Posterior cingulate gyrus (tissue), 11 donors: ENCODE results near the gene LMO7.
"Not testable (repeated sequence)": the region's sequence is repeated elsewhere in the genome, so short reads cannot be mapped to it uniquely, and the experiment has no call there.

ENCODE experiments used
- DNase-seq, 10 donors: peaks; one replicate each; pipeline versions ENCODE4 v3.0.0 to v3.0.0-alpha.2; 2020 to 2021; ENCODE audit warnings: mixed read lengths in 3 of 10
- intact Hi-C: fragments of 100-400 bp; cut with DNase I; formaldehyde crosslinking; loops from one replicate; pipeline ENCODE4 v1.15.1; 2023

Gene LMO7

DNA sequence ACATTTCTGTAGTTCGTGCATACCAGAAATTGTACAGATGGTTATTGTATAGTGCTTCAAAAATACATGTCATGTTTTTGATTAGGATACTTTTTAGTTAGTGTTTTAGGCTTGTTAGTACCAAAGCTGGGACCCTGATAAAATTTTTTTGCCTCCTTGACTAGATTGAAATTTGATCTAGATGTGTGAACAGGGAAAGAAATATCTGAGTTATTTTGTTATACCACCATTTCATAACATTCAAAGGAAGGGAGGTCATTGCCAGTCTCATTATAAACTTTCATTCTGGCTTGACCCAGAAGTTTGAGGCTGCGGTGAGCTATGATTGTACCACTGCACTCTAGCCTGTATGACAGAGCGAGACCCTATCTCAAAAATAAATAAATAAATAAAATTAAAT lies 9.0 kb downstream of the LMO7 start:
- no peak for DNase-seq
- intact Hi-C loops, result no loop called here

DNA sequence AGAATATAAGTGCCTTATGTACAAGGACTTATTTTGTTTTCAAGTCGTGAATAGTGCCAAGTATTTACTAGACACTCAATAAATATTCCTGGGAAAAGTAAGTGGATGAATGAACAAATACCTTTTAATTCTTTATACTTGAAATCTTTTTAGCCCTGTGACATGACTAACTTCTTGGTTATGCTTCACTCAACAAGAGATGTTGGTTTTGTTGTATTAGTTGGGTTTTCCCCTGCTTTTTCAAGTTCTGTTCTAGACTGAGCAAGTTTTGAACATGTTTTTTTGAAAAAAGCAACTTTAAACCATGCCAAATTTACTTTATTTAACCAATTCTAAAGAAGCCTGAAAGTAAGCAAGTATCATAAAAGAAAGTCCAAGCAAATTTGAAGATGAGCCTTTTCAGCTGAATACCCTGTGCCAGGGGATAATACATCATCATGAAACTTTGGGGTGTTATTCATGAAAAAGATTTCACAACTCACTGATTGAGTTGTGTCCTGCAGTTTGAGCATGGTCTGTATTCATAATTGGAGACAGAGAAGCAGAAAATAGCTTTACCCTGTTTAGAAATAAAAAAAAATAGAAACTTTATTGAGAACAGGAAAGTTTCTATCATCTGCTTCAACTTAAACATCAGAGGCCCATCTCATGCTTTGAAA lies 11.1 kb downstream of the LMO7 start:
- intact Hi-C loops, result no loop called here
- no peak for DNase-seq

DNA sequence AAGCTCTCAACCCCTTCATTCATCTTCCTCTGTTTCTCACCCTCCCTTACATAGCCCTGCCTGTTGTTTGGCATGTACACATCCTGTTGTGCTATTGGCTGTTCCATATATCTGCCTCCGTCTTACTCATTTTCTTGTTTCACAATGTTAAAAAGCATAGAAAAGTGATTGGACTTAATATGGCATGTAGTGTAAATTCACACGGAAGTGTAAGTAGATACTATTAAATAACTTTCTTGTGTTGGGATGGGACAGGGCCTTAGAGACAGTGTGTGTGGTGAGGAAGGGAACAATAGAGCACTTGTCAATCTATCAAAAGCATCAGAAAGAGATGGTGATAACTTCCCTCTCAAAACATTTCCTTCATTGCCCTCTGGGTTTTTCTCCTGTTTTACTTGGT lies 12.3 kb downstream of the LMO7 start:
- DNase-seq, result no peak
- intact Hi-C loops, result no loop called here

DNA sequence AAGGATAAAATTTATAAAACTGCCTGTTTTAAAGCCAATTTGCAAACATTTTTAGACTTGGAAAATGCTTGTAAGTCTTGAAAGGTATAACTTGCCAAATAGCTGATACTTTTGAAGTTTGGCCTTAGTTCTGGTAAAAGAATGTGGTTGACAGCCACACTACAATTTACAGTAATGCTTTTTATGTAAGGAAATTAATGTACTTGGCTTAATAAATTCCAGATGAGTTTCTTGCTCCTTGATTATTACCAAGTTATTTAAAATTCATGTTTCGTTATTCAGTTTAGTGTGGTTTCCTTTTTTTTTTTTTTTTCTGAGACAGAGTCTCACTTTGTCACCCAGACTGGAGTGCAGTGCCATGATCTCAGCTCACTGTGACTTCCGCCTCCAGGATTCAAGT lies 14.9 kb downstream of the LMO7 start:
- DNase-seq, result no peak
- intact Hi-C loops, result no loop called here

DNA sequence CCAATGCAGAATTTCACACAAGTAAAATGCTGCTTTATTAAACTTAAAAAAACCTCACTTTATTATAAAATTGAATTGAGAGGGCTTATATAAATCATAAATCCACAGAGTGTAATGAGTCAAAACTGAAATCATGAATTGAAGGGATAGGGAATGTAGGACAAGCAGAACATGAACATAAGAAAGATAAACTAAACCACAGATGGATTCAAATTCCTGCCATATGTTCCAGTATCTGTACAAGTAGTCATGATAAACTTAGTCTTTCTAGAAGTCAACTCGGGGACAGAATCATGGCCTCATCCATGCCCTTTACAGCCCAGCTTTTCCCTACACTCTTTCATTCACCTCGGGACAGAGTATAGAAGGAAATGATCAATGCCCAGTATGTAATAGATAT lies 16.6 kb downstream of the LMO7 start:
- no peak for DNase-seq

DNA sequence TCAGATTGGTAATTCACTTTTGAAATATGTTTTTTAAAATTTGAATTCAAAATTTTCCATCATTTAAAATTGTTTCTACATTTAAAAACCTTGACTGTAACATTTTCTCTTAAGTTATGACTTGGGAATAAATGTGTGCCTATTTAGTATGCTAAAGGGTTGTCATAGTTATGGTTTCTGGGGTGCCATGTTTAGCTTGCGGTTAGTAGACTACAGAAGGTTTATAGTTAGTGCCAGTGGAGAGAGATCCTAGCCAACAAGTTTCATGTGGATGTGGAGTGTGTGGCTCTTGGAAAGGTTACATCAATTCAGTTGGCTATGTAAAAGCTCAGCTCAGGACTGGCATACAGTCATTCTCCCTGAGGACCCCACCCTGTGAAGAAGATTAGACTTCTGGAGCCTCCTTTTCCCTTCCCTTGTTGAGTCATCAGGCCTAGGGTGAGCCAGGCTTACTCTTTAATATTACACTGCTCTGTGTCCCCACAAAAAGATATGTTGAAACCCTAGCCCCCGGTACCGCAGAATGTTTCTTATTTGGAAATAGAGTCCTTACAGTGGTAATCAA lies 20.4 kb downstream of the LMO7 start:
- no peak for DNase-seq
- intact Hi-C loops, result no loop called here

More for the DNA sequence above, 16.6 kb downstream of the LMO7 start:
- intact Hi-C loops, result no loop called here

DNA sequence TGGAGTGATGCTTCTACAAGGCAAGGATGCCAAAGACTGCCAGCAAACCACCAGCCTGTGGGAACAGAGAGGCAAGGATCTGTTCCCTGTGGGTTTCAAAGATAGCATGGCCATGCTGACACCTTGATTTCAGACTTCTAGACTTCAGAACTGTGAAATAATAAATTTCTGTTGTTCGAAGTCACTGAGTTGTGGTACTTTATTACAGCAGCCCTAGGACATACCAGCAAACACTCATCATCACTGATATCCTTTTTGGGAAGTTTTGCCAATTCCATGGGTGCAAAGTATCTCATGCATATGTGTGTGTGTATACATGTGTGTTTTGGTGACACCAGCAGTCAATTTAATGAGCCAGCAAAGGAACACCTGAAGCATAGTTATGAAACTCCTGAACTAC lies 21.0 kb downstream of the LMO7 start:
- intact Hi-C loops, result no loop called here
- DNase-seq, result no peak

DNA sequence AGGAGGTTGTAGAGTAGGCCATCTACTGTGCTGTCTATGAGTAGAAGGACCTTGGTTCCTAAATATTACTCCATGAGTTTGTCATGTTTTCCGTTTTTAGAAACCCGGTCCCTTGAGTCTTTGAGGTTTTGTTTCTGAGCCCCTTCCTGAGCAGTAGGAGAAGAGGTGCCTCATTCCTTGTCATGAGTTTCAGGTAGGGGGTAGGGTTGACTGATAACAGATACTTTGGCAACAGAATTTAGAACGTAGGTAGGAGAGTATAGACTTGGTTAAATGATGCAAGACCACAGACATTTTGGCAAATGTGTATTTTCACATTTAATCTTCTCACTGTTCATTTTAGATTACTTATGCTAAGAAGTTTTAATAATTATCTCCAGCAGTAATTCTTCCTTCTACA lies 24.6 kb downstream of the LMO7 start:
- no peak for DNase-seq
- intact Hi-C loops, result no loop called here

DNA sequence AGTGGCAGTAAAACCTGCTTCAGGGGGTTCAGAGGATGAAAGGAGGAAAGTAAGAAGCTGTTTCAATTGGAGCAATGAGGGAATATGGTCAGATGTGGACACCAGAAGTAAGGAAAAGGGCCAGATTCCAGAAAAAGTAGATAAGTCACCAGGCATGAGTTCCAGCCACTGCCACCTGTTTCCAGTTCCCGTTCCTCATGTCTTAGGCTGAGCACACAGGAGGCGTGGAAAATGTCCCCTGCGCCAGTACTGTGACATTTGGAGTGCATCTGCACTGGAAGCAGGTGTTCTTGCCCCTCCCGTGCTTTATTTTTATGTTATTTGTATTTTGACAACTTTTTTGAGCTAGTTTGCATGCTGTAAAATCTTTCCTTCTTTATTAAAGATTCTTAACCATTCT lies 25.3 kb downstream of the LMO7 start:
- DNase-seq, result no peak
- intact Hi-C loops, result no loop called here

DNA sequence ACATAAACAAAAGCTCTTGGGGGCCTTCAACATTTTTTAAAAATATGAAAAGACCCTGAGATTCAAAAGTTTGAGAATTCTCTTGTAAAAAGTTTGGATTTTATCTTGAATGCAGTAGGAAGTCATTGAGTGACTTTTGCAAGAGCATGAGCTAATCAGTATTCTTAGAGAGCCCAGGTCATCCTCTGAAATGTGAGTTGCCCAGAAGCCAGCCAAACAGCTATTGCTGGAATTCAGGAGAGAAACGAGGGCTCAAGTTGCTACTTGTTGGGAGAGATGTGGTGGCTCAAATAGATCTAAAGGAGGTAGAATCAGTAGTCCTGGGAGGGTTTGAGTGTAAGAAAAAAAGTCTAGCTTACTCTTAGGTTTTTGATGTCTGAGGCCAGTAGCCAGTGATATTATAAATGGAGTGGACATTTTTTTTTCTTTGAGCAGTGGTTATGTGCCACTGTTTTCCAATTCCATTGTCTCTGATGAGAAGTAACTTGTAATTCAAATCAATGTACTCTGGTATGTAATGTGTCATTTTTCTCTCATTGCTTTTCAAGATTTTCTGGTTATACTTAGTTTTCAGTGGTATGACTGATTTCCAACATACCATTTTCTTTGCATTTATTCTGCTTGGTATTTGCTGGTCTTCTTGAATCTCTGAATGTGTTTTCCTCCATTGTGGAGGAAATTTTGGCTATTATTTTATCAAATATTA lies 30.7 kb downstream of the LMO7 start:
- no peak for DNase-seq
- intact Hi-C loops, result no loop called here

DNA sequence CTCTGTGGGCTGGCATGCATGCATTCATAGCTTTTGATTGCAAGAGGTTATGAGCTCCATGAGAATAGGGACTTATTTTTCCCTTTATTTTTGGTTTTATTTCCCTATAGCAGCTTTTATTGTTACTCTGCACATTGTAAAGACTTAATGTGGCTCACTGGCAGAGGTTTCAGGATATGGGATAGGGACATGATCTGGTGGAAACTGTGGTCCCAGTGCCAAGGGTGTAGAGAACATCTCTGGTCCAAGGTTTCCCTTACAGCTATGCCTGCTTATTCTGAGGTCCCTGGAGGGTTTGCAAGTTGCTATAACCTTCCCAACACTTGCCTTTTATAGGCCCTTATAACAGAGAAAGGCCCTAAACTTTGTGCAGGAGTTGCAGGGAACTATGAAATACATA lies 33.6 kb downstream of the LMO7 start:
- intact Hi-C loops, result no loop called here
- no peak for DNase-seq

DNA sequence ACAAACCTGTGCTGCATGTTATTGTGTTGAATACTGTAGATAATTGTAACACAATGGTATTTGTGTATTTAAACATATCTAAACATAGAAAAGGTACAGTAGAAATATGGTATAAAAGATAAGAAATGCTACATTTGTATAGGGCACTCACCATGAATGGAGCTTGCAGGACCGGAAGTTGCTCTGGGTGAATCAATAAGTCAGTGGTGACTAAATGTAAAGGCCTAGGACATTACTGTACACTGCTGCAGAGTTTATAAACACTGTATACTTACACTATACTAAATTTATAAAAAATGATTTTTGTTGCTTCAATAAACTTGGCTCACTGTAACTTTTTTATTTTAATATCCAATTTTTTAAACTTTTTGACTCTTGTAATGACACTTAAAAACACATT lies 34.4 kb downstream of the LMO7 start:
- intact Hi-C loops, result no loop called here
- no peak for DNase-seq

DNA sequence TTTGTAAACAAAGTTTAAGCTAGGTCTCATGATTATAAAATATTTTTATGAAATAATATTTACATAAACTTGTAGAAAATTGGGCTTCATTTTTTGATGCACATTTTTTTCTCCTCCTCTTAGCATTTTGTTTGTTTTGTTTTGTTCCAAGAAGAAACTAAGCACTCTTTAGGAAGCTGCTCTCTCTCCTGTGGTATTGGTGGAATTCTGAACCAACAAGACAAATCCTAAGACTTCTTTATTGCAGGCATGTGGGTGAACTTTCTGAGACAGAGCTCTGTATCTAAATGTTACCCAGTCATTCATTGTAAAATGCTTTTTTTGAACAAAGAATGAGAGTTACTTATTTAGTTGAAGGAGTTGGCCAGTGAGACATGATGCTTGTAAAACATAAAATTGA lies 39.3 kb downstream of the LMO7 start:
- no peak for DNase-seq
- intact Hi-C loops, result no loop called here

DNA sequence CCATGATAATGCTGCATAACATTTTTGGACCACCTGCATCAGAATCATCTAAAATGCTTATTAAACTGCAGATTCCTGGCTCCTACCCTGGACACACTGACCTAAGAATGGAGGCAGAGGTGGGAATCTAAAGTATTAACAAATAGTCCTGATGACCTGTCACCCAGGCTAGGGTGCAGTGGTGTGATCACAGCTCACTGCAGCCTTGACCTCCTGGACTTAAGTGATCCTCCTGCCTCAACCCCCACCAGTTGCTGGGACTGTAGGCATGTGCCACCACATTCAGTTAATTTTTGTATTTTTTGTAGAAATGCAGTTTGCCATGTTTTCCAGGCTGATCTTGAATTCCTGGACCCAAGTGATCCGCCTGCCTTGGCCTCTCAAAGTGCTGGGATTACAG lies 43.3 kb downstream of the LMO7 start:
- DNase-seq, result no peak
- intact Hi-C loops, result no loop called here

DNA sequence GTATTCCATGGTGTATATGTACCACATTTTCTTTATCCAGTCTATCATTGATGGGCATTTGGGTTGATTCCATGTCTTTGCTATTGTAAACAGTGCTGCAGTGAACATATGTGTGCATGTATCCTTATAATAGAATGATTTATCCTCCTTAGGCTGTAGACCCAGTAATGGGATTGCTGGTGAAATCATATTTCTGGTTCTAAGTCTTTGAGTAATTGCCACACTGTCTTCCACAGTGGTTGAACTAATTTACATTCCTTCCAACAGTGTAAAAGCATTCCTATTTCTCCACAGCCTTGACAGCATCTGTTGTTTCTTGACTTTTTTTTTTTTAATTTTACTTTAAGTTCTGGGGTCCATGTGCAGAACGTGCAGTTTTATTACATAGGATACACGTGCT lies 44.1 kb downstream of the LMO7 start:
- DNase-seq, intact Hi-C loops: not testable (repeated sequence)

DNA sequence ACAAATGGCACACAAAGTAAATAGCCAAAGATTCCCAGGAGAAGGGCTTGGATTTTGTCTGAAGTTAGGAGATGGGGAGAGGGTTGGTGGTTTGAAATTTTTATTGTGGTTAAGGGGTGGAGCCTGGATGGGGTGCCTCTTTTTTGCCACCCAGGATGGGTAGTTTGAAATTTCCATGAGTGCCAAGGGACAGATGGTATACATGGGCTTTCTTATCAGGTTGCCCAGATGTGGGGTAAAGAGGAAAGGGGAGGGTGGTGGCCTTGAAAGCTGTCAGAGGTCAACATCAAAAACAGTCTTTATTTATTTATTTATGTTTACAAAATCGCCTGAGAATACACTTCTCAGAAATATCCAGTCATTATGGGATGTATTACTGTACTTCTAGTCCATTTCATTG lies 46.2 kb downstream of the LMO7 start:
- DNase-seq, result no peak
- intact Hi-C loops, result no loop called here

DNA sequence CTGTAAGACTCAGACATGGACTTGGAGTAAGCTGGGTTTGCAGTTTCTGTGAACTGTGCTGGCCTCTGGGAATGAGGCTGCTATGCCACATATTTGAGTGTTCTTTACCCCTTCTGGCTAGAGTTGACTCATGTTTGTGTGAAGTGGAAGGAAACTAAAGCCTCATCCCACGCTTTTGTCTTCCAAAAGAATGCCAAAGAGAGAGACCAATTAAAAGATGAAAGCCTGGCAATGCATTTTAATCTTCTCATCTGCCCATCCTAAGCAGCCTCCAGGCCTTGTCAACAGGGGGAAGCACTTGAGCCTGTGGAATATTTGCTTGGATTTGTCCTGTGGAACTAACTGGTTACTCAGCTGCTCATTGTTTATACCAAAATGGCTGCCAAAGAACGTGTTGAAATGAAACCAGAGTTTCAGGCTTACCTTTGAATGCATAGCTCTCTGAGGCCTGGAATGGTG lies 49.1 kb downstream of the LMO7 start:
- intact Hi-C loops, result no loop called here
- DNase-seq, result no peak

DNA sequence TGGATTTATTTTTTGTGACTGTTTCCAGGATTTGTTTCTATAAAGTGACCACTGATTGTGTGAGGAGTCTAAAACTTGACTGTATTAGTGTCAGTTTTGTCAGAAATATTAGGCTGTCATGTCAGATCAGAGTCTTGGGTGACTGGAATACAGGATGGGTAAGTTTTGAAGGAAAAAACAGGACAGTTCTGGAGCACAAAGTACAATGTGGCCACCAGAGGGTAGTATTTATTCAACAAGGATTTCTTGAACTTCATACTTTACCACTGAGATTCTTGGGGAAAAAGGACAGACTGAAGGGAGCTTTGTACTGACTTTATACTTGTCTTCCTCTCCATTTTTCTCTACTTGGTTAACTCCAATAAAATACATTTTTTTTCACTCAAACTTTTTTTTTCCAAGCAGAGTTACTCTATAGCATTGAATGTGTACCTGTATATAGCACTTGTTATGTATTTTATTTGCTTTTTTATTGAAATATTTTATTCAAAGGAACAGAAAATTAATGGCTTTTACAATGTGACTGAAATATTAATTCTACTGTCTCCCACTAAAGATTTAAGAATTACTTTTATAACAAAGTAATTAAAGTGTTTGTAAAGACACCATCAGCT lies 51.1 kb downstream of the LMO7 start:
- intact Hi-C loops, result no loop called here
- DNase-seq, result no peak

DNA sequence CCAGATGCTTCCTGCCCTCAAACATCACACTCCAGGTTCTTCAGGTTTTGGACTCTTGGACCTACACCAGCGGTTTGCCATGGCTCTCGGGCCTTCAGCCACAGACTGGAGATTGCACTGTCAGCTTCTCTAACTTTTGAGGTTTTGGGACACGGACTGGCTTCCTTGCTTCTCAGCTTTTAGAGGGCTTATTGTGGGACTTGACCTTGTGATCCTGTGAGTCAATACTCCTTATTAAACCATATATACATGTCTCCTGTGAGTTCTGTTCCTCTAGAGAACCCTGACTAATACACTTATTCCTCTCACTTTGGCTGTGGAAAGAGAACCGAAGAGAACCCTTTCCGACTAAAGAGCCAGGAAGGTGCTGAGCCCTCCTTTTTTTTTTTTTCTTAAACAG lies 53.6 kb downstream of the LMO7 start:
- DNase-seq, result no peak
- intact Hi-C loops, result loop anchor here (2.0 kb wide), 1 partner anchor 1213 kb away; no protein-coding TSS in a partner anchor

DNA sequence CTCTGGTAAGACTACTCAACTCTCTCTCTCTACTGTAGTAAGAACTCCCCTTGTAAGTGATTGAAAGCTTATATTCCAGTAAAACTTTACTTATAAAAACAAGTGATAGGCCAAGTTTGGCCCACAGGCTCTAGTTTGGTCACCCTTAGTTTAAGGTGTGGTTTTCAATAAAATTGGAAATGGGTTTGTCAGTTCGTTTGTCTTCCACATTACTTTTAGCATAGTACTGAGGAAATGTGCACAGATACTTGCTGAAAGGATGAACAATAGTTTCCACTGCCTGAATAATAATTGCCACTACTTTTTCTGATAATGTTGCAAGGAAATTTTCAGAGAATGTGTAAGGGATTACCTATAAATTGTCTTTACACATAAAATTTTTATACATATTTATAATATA lies 54.5 kb downstream of the LMO7 start:
- intact Hi-C loops, result loop anchor here (2.0 kb wide), 1 partner anchor 1212 kb away; no protein-coding TSS in a partner anchor
- no peak for DNase-seq

DNA sequence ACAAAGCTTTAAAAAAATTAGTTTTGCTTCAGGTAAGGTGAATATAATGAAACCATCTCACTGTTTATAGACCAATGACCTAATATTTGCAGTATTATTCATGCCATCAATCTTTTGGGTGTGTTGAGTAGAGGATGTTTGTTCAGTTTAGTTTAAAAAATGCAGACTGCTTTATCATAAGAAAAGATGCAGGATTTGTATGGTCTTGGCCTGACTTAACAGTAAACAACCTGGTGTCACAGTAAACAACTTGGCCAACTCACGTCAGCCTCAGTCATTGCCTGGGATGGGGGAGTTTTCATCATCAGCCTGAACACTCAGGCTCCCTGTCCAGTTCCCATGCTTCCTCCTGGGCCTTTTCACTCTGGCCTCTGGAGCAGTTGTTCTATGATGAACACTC lies 55.1 kb downstream of the LMO7 start:
- DNase-seq, result no peak
- intact Hi-C loops, result loop anchor here (2.0 kb wide), 1 partner anchor 1212 kb away; no protein-coding TSS in a partner anchor

DNA sequence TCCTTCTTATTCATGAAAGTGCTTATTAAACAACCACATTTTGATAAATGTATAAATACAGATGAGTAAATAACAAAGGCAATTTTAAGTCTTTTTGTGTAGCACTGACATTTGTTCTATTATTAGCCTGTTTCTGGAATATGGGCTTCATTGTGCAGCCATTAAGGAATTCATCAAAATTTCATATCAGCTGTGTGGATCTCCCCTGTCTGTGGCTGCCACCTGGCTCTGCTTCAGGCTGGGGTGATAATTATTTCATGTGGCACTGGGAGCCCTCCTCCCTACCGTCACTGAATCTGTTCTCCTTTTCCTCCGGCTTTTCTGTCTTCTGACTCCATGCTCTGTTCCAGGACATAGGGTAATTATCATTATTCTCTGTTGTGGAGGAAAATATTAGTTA lies 57.1 kb downstream of the LMO7 start:
- DNase-seq, result no peak
- intact Hi-C loops, result no loop called here
